Suprapubic skin (tissue), 4 donors: ENCODE results near the gene HERC3.

Source experiments
- CTCF ChIP-seq, 2 donors: fragments of 200-600 bp in 1 of 2; fragments of 450-650 bp in 1 of 2; sonication (generic) in 1 of 2; IDR thresholded peaks; one replicate each; pipeline ENCODE4 v1.5.1; 2016 to 2019; ENCODE audit warnings: antibody characterized with exemption in 2 of 2, mild to moderate bottlenecking in 1 of 2, moderate library complexity in 1 of 2
- POLR2A ChIP-seq, 2 donors: fragments of 450-650 bp; IDR thresholded peaks; one replicate each; pipeline ENCODE4 v1.6.1; 2017; ENCODE audit warnings: antibody characterized with exemption in 2 of 2, mild to moderate bottlenecking in 2 of 2, moderate library complexity in 2 of 2
- POLR2AphosphoS5 ChIP-seq, 3 donors: sonication (generic); formaldehyde crosslinking; IDR thresholded peaks; one replicate each; pipeline ENCODE4 v1.6.1; 2017; ENCODE audit warnings: antibody characterized with exemption in 3 of 3

GRCh38 chr4:88573995-88574394, 18.3 kb upstream of the HERC3 start:
- TF ChIP-seq CTCF (IDR thresholded peaks at IDR 0.05) (no peak), POLR2AphosphoS5 (IDR thresholded peaks at IDR 0.05) (no peak), POLR2A (IDR thresholded peaks at IDR 0.05) (no peak)
